Hepatocyte (in vitro differentiated cells): ENCODE results near the gene NKX1-1. TPM values are rescaled to one million over a fixed set of nuclear protein-coding genes. Genes with fewer than 3 reads are reported as not detected.

ENCODE experiments used
- DNase-seq: peaks from one replicate; pipeline ENCODE4 v3.0.0-alpha.2; 2016; ENCODE audit warnings: low spot score
- H2AFZ ChIP-seq: fragments of 200-600 bp; sonication (generic); 2 replicates; pipeline ENCODE4 v1.6.0; 2016; ENCODE audit warnings: antibody characterized with exemption, mild to moderate bottlenecking
- H3K27ac ChIP-seq: fragments of 200-600 bp; sonication (generic); 2 replicates; pipeline ENCODE4 v1.5.1; 2016; ENCODE audit warnings: mild to moderate bottlenecking
- H3K27me3 ChIP-seq: fragments of 200-600 bp; sonication (generic); 2 replicates; pipeline ENCODE4 v1.6.1; 2016
- H3K36me3 ChIP-seq: fragments of 200-600 bp; sonication (generic); replicated peaks from 2 replicates; pipeline ENCODE4 v1.5.1; 2016; ENCODE audit warnings: low read depth; ENCODE audit not compliant: insufficient read depth
- H3K4me1 ChIP-seq: fragments of 200-600 bp; sonication (generic); 2 replicates; pipeline ENCODE4 v1.5.1; 2016; ENCODE audit warnings: mild to moderate bottlenecking, moderate library complexity; ENCODE audit not compliant: insufficient read depth
- H3K4me2 ChIP-seq: fragments of 200-600 bp; sonication (generic); 2 replicates; pipeline ENCODE4 v1.6.0; 2016
- H3K4me3 ChIP-seq: fragments of 200-600 bp; sonication (generic); 2 replicates; pipeline ENCODE4 v1.5.1; 2016; ENCODE audit warnings: mild to moderate bottlenecking
- H3K79me2 ChIP-seq: fragments of 200-600 bp; sonication (generic); 2 replicates; pipeline ENCODE4 v1.6.0; 2017; ENCODE audit warnings: mild to moderate bottlenecking
- H3K9me2 ChIP-seq: fragments of 200-600 bp; sonication (generic); replicated peaks from 2 replicates; pipeline ENCODE4 v1.6.0; 2017; ENCODE audit warnings: mild to moderate bottlenecking; ENCODE audit not compliant: insufficient read depth
- H3K9me3 ChIP-seq: fragments of 200-600 bp; sonication (generic); 2 replicates; pipeline ENCODE4 v1.5.1; 2016; ENCODE audit warnings: low read depth, mild to moderate bottlenecking
- H4K20me1 ChIP-seq: fragments of 200-600 bp; sonication (generic); 2 replicates; pipeline ENCODE4 v1.6.0; 2016; ENCODE audit warnings: mild to moderate bottlenecking; ENCODE audit not compliant: insufficient read depth, poor library complexity, severe bottlenecking
- EZH2 ChIP-seq: fragments of 200-600 bp; sonication (generic); IDR thresholded peaks from 2 replicates; pipeline ENCODE4 v1.6.1; 2016; ENCODE audit warnings: antibody characterized with exemption, mild to moderate bottlenecking, borderline replicate concordance
- EZH2phosphoT487 ChIP-seq: fragments of 200-600 bp; sonication (generic); IDR thresholded peaks from one replicate; pipeline ENCODE4 v1.6.1; 2018; ENCODE audit warnings: antibody characterized with exemption, mild to moderate bottlenecking, low read depth, moderate library complexity; ENCODE audit not compliant: unreplicated experiment, severe bottlenecking
- WGBS: methylation state at CpG from one replicate; pipeline ENCODE4 v1.1.6; 2016; ENCODE audit warnings: low lambda C conversion rate; ENCODE audit errors: missing lambda C conversion rate; 5-methylcytosine and 5-hydroxymethylcytosine counted together
- polyA plus RNA-seq: library from polyadenylated mRNA; unstranded; fragments of >200 nt; fragmentation: Nextera tagmentation; extraction: Ambion mirVana; gene quantifications from 2 replicates; pipeline ENCODE4 v1.2.1, GENCODE V29; 2016
- total RNA-seq: library from RNA; depleted of rRNA; stranded (reverse); fragments of >200 nt; gene quantifications from 2 replicates; pipeline ENCODE4 v1.2.3, GENCODE V29; 2014
- TF ChIP-seq, protein P1 (sequence below): fragments of 200-600 bp; sonication (generic); IDR thresholded peaks from 2 replicates; pipeline ENCODE4 v1.5.1; 2016; ENCODE audit warnings: antibody characterized with exemption, mild to moderate bottlenecking; ENCODE audit not compliant: poor library complexity

NKX1-1 gene
- total and polyA plus RNA-seq, 2 experiments from 2014 or later: not detected

GRCh38 chr4:1449475-1449832 is 43.2 kb upstream of the NKX1-1 start:
- Histone ChIP-seq H3K4me1 (no peaks in the 10 kb centered on the region), H3K79me2 (no peaks in the 10 kb centered on the region), H3K27ac (no peak overlapping the region), H3K36me3 (no peaks in the 10 kb centered on the region), H4K20me1 (no peaks in the 10 kb centered on the region), H3K9me2 (no peaks in the 10 kb centered on the region), H3K4me3 (no peak overlapping the region), H3K9me3 (no peaks in the 10 kb centered on the region), H2AFZ (no peak overlapping the region), H3K27me3 (no peaks in the 10 kb centered on the region), H3K4me2 (no peak overlapping the region)
- peak; percentile 1 for DNase-seq
- WGBS: 82% methylated on average over 7 of the region's 12 CpGs
- TF ChIP-seq, protein P1, sequence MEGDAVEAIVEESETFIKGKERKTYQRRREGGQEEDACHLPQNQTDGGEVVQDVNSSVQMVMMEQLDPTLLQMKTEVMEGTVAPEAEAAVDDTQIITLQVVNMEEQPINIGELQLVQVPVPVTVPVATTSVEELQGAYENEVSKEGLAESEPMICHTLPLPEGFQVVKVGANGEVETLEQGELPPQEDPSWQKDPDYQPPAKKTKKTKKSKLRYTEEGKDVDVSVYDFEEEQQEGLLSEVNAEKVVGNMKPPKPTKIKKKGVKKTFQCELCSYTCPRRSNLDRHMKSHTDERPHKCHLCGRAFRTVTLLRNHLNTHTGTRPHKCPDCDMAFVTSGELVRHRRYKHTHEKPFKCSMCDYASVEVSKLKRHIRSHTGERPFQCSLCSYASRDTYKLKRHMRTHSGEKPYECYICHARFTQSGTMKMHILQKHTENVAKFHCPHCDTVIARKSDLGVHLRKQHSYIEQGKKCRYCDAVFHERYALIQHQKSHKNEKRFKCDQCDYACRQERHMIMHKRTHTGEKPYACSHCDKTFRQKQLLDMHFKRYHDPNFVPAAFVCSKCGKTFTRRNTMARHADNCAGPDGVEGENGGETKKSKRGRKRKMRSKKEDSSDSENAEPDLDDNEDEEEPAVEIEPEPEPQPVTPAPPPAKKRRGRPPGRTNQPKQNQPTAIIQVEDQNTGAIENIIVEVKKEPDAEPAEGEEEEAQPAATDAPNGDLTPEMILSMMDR: no peak
- TF ChIP-seq EZH2phosphoT487 (no peak), EZH2 (no peak)

DNA sequence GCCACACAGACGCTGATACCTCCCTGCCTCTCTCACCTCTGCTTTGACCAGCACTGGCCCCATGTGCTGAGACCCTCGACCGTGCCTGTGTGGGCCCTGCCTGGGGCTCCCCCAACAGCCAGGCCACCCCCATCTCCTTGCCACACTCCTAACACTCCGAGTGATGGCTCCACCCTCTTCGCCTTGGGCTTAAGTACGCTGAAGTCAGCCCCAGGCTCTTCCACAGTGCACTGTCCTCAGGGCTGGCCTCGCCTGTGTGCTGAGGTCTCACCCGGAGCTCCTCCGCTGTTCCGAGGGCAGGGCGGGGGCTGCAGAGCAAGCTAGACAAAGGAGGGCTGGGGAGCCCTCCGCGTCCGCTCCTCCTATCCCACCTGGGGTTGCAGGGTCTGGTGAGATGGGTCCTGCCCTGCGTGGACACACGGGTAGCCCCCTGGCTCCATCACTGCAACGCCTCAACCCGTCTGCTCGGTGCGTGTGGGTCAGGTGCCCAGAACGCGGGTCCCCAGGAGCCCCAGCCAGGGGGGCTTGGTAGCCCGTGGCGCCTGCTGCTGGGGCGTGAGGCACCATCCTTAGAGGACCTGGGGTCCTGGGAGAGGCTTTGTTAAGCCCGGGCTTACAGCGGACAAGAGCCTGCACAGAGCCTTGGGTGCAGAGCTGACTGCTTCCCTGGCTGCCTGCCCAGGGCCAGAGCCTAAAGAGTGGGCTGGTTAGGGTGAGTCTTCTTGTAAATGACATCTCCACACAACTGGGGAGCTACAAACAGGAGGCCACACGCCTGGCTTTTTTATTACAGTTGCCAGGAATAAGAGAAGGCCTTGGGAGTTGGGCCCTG is 42.6 kb upstream of the NKX1-1 start:
- TF ChIP-seq EZH2 (no peak), EZH2phosphoT487 (no peak)
- TF ChIP-seq, protein P1: no peak
- H3K4me1 ChIP-seq: no peaks in the 10 kb centered on the region
- H3K27ac ChIP-seq: no peak overlapping the region
- H4K20me1 ChIP-seq: no peaks in the 10 kb centered on the region
- H3K36me3 ChIP-seq: no peaks in the 10 kb centered on the region
- H3K9me2 ChIP-seq: no peaks in the 10 kb centered on the region
- H3K4me3 ChIP-seq: no peak overlapping the region
- 84% methylated on average over 27 of the region's 28 CpGs for WGBS
- no peak overlapping the region for H3K4me2 ChIP-seq
- no peaks in the 10 kb centered on the region for H3K9me3 ChIP-seq
- no peaks in the 10 kb centered on the region for H3K79me2 ChIP-seq
- no peak overlapping the region for H2AFZ ChIP-seq
- peak; percentile 8 for DNase-seq
- H3K27me3 ChIP-seq: no peaks in the 10 kb centered on the region

DNA sequence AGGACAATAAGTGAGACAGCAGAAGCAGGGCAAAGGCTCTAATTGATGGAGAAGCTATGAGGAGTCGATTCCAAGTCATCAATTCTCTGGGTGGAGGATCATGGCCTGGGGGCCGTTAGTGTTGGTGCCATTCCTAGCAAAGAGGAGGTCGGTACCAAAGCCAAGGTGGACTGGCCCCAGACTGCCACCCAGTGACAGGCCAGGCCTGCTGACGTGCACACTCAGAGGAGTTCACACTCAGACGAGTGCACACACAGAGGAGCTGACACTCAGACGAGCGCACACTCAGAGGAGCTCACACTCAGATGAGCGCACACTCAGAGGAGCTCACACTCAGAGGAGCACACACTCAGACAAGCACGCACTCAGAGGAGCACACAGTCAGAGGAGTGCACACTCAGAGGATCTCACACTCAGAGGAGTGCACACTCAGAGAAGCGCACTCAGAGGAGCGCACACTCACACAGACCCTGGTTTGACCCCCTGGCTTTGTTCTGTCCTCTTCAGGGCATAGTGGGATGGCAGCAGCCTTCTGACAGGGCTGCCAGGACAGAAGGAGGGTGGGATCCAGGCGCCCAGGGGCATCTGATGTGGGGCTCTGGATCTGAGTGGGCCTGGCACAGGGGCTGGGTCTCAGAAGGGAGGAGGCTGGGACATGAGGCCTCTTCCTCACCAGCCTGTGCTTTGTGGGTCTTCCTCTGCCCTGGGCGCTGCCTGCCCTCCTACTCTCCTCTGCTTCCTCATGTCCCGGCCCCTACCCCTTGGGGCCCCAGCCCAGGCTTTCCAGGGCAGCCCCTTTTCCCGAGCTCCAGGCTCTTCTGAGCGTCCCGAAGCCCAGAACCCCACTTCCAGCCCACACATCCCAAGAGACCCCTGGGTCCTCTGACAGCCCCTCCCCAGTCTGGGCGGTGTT is 41.7 kb upstream of the NKX1-1 start:
- 82% methylated on average over 18 of the region's 18 CpGs for WGBS

More for the DNA sequence above, 41.7 kb upstream of the NKX1-1 start:
- TF ChIP-seq EZH2: no peak
- TF ChIP-seq, protein P1: no peak
- no peak for TF ChIP-seq EZH2phosphoT487
- no peak overlapping the region for H3K27ac ChIP-seq
- H3K9me2 ChIP-seq: no peaks in the 10 kb centered on the region
- H4K20me1 ChIP-seq: no peaks in the 10 kb centered on the region
- H3K79me2 ChIP-seq: no peaks in the 10 kb centered on the region
- no peak overlapping the region for H3K4me2 ChIP-seq
- H3K4me1 ChIP-seq: no peaks in the 10 kb centered on the region
- DNase-seq: no peak
- H3K27me3 ChIP-seq: no peaks in the 10 kb centered on the region
- H2AFZ ChIP-seq: no peak overlapping the region
- H3K9me3 ChIP-seq: no peaks in the 10 kb centered on the region
- no peaks in the 10 kb centered on the region for H3K36me3 ChIP-seq
- no peak overlapping the region for H3K4me3 ChIP-seq
